GM12891 (cell line): ENCODE data around the gene RALGPS1.

Experiments used
- DNase-seq: peaks from one replicate; pipeline ENCODE4 v3.0.0; 2011; ENCODE audit warnings: low spot score; ENCODE audit not compliant: insufficient read length
- FAIRE-seq: peaks from 2 replicates; lab custom pipeline; 2011; peaks lifted over from hg19 to GRCh38; lab: Jason Lieb, UNC
- PAX5 ChIP-seq: IDR thresholded peaks from 2 replicates; pipeline ENCODE4 v1.6.1; 2011; ENCODE audit warnings: low read length, moderate library complexity, mild to moderate bottlenecking; ENCODE audit not compliant: insufficient read depth, severe bottlenecking
- POLR2A ChIP-seq: IDR thresholded peaks from 2 replicates; pipeline ENCODE4 v1.6.1; 2011; ENCODE audit warnings: low read depth, low read length, control low read depth
- POLR2AphosphoS5 ChIP-seq: IDR thresholded peaks from 2 replicates; pipeline ENCODE4 v1.6.1; 2011; ENCODE audit warnings: low read depth, low read length, control low read depth
- POU2F2 ChIP-seq: IDR thresholded peaks from 2 replicates; pipeline ENCODE4 v1.6.1; 2011; ENCODE audit warnings: low read depth, mild to moderate bottlenecking, control low read depth, low read length, moderate library complexity
- SPI1 ChIP-seq: IDR thresholded peaks from 2 replicates; pipeline ENCODE4 v1.6.1; 2011; ENCODE audit warnings: low read depth, low read length, control low read depth
- TAF1 ChIP-seq: IDR thresholded peaks from 2 replicates; pipeline ENCODE4 v1.6.1; 2011; ENCODE audit warnings: low read depth, low read length, control low read depth

The RALGPS1 gene

DNA sequence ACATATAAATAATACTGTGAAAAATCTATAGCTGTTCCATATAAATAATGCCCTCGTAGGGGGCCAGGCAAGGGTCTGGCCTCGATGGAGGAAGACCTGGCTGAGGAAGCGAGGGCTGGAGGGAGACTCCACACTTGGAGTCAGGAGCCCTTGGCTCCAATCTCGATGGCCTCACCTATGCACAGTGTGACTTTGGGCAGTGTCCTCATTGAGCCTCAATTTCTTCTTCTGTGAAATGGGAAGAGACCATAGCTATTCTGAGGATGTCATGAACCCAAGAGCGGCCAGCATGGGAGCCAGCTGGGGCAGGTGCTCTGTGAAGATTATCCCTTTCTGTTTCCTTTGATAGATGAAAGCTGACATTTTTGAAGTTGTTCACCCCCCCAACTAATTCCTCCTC, 183.1 kb downstream of the RALGPS1 start:
- FAIRE-seq: no peak
- TF ChIP-seq PAX5 (no peak), POLR2A (no peak), POLR2AphosphoS5 (no peak), POU2F2 (no peak), TAF1 (no peak), SPI1 (no peak)
- DNase-seq: no peak

DNA sequence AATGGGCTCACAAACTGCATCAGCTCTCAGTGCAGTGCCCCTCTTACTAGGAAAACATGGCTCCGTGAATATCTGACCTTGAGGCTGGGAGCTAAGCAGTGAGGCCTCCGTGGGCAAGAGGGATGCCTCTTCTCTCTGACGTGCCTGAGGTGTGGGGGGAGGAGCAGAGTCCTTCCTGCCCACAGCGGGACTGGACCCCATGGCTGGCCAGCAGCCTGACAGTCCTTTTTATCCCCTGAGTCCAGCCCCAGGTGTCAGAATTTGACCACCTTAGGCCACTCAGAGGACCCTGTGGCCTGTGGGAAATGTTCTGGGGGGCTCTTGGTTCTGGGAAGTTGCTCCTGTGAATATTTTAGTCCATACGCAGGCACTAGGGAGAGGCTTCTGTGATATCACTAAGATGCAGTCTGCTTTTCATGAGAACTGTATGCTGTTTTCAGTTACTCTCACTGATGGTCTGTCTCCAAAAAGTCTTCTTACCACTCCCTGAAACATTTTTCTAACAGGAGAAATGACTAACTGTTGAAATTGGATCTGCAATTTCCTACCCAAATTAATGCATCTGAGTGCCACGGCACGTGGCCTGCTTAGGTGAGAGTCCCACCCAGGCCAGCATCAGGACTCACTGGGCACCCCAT, 184.5 kb downstream of the RALGPS1 start:
- TF ChIP-seq POLR2A (no peak), TAF1 (no peak), SPI1 (no peak), PAX5 (no peak), POLR2AphosphoS5 (no peak), POU2F2 (no peak)
- FAIRE-seq: no peak
- DNase-seq: no peak

DNA sequence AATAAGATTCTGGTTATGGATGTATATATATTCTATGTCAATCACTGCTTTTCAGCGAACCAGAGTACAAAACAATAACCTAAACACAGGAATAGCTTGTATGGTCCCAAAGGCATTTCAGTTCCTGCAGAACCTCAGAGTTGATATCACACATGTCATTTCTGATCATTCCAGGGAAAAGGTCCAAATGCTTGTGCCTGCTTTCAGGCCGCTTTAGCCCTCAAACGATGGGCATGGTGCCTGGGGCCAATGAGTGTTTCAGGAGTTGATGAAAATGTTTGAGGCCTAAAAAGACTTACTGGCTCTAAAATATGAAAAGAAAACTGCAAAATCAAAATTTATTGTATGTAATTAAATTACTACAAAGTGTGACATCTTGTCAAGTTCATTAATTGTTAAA, 185.1 kb downstream of the RALGPS1 start:
- no peak for FAIRE-seq

DNA sequence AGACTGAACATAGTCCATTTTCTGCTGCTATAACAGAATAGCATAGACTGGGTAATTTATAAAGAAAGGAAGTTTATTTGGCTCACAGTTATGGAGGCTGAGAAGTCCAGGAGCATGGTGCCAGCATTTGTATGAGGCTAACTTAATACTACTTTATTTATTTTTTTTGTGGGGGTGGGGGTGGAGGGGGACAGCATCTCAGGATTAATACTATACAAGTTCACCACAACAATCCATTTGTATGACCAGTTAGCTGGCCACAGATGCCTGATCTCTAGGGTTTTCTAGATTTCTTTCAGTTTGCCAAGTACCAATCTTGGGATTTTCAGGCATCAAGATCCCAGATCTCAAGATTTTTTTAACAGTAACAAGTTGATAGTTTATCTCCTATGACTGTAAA, 187.6 kb downstream of the RALGPS1 start:
- TF ChIP-seq SPI1: no peak
- TF ChIP-seq POLR2A: no peak
- TF ChIP-seq TAF1: no peak
- TF ChIP-seq PAX5: no peak
- no peak for TF ChIP-seq POU2F2
- TF ChIP-seq POLR2AphosphoS5: no peak
- FAIRE-seq (no peak), DNase-seq (no peak)

More for the DNA sequence above, 185.1 kb downstream of the RALGPS1 start:
- TF ChIP-seq PAX5: no peak
- TF ChIP-seq SPI1: no peak
- no peak for TF ChIP-seq POLR2AphosphoS5
- TF ChIP-seq POU2F2: no peak
- no peak for TF ChIP-seq TAF1
- no peak for TF ChIP-seq POLR2A
- no peak for DNase-seq

DNA sequence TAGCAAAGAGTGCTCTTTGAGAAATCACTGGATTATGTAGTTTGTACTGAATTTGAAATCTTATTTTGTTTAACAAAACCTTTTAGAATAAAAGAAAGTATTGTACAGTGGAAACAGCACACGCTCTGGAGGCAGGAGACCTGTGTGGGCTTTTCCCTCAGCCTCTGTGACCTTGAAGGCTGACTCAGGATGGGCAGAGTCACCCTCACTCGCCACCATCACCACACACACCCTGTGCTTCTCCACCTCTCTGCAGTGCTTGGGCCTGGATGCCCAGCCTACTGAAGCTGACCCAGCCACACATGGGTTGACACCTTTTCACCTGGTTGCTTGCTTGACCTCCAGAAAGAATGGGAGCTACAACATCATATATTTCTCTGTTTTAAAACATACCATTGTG, 188.2 kb downstream of the RALGPS1 start:
- DNase-seq: no peak
- FAIRE-seq: no peak
- TF ChIP-seq POU2F2: no peak
- no peak for TF ChIP-seq TAF1
- no peak for TF ChIP-seq PAX5
- TF ChIP-seq SPI1: no peak
- TF ChIP-seq POLR2A: no peak
- no peak for TF ChIP-seq POLR2AphosphoS5

DNA sequence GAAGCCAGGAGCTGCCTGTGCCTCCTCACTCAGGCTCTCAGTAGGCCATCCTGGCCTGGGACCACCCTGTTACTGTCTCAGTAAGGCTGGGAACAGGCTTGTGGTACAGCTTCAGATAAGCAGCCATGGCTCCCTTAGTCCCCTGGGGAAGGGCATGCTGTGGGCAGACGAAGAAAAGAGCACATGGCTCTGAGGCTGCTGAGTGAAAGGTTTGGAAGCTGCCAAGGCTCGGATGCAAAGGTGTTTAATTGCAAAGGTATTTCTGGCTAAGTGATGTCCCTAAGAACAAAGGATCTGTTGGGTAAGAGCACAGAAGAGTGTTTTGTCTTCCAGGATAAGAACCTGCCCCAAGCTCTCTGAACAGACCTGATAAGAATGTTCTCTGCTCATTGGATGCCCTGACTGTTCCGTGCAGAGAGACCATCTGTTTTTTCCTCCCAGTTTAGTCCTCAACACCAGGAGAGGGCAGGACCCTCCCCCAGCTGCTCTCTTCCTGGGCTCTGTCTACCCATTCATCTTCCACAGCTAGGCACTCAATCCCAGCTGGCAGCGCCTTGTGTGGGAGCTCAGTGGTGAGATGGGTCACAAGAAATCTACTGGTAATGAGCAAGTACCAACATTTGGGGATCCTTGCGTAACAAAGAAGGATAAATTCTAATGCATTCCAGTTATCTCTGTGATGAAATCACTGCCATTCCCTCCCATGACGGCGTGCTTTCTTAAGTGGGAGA, 190.2 kb downstream of the RALGPS1 start:
- FAIRE-seq (no peak), DNase-seq (no peak)
- TF ChIP-seq SPI1: no peak
- TF ChIP-seq POLR2AphosphoS5: no peak
- no peak for TF ChIP-seq POU2F2
- no peak for TF ChIP-seq TAF1
- TF ChIP-seq POLR2A: no peak
- no peak for TF ChIP-seq PAX5

- FAIRE-seq (no peak), DNase-seq (no peak)
- no peak for TF ChIP-seq POU2F2
Observed at GRCh38 chr9:127105805-127106465, 191.4 kb downstream of the RALGPS1 start.

DNA sequence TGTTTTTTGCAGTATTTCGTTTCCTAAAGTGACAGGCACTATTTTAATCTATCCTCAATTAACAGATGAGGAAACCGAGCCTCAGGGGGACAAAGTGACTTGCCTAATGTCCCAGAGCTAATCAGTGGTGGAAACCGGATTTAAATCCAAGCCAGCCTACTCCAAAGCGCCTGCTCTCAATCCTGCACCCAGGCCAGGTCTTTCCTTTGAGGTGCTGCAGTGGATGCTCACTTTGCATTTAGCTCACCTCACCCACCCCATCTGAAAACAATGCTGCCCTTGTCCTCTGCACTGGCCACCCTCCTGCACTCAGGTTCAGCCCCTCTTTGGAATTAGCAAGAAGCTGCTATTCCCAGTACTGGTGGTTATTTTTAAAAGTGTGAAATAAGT, 191.9 kb downstream of the RALGPS1 start:
- TF ChIP-seq POU2F2 (no peak), POLR2AphosphoS5 (no peak)
- FAIRE-seq (no peak), DNase-seq (no peak)

DNA sequence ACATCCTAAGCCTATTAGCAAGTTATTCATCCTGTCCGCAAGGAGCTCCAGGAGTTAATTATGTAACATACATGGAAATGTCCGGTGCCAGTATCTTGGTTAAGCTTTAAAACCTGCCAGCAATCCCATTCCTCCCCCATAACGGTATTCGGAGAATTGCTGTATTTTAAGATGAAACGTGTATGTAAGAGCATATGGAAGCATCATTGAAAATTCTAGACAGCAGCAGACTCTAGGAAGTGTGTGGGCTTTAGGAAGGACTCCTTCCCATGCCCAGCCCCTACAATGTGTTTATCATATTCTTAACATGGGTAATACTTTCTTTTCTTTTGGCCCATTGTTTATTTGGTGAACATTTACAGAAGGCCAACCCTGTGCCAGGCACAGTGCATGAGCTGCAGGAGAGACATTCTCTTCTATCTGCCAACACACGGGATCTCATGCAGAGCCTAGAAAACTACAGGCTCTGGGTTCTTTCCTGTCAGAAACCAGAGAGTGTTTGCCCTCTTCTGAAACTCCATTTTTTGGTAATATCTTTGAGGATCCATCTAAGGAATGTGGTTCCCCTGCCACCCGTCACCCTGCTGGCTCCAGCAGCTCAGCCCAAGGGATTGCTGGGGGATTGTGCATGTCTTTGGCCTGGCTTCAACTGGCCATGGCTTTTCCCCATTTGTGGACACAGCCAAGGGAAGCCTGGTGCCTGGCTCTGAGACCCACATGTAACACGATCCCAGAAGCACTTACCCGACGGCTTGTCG, 192.8 kb downstream of the RALGPS1 start:
- no peak for FAIRE-seq
- DNase-seq: no peak
- TF ChIP-seq TAF1 (no peak), POLR2AphosphoS5 (no peak), PAX5 (no peak), POLR2A (no peak), POU2F2 (no peak), SPI1 (no peak)
